H9 (cell line): ENCODE measurements around the gene TAC1. TPM values are rescaled to one million over a fixed set of nuclear protein-coding genes. Genes with fewer than 3 reads are reported as not detected.

Experiments used
- DNase-seq: peaks from one replicate; pipeline ENCODE4 v3.0.0-alpha.2; 2017
- H2AFZ ChIP-seq: one replicate; pipeline ENCODE4 v1.6.1; 2013; ENCODE audit warnings: mild to moderate bottlenecking, low read length, control low read depth, moderate library complexity
- H2AK5ac ChIP-seq: 2 replicates; pipeline ENCODE4 v1.6.1; 2013; ENCODE audit warnings: low read length, control low read depth, mixed read lengths; ENCODE audit not compliant: insufficient read length
- H2BK120ac ChIP-seq: one replicate; pipeline ENCODE4 v1.6.1; 2013; ENCODE audit warnings: low read depth, mild to moderate bottlenecking, low read length, control low read depth, inconsistent platforms; ENCODE audit not compliant: poor library complexity, severe bottlenecking
- H2BK12ac ChIP-seq: 2 replicates; pipeline ENCODE4 v1.6.1; 2013; ENCODE audit warnings: low read length, control low read depth, mixed read lengths, low read depth; ENCODE audit not compliant: insufficient read length
- H2BK15ac ChIP-seq: 2 replicates; pipeline ENCODE4 v1.6.1; 2013; ENCODE audit warnings: low read depth, low read length, control low read depth
- H2BK20ac ChIP-seq: one replicate; pipeline ENCODE4 v1.6.1; 2013; ENCODE audit warnings: low read depth, mild to moderate bottlenecking, low read length, control low read depth, inconsistent platforms; ENCODE audit not compliant: poor library complexity, severe bottlenecking
- H2BK5ac ChIP-seq: 2 replicates; pipeline ENCODE4 v1.6.1; 2013; ENCODE audit warnings: low read length, control low read depth, mixed read lengths; ENCODE audit not compliant: insufficient read length
- H3K14ac ChIP-seq: 2 replicates; pipeline ENCODE4 v1.6.1; 2013; ENCODE audit warnings: low read length, control low read depth; ENCODE audit not compliant: insufficient read depth
- H3K18ac ChIP-seq: 2 replicates; pipeline ENCODE4 v1.6.1; 2013; ENCODE audit warnings: low read depth, mild to moderate bottlenecking, mixed read lengths, low read length, control low read depth; ENCODE audit not compliant: insufficient read length
- H3K23ac ChIP-seq: 2 replicates; pipeline ENCODE4 v1.6.1; 2013; ENCODE audit warnings: low read length, control low read depth, mixed read lengths, low read depth; ENCODE audit not compliant: insufficient read length
- H3K23me2 ChIP-seq: 2 replicates; pipeline ENCODE4 v1.6.1; 2013; ENCODE audit warnings: low read depth, mild to moderate bottlenecking, mixed read lengths, low read length, control low read depth; ENCODE audit not compliant: insufficient read length, poor library complexity, severe bottlenecking
- H3K27ac ChIP-seq: 2 replicates; pipeline ENCODE4 v1.5.1; 2013; ENCODE audit warnings: low read length, control low read depth, mixed read lengths, low read depth; ENCODE audit not compliant: insufficient read length
- H3K27me3 ChIP-seq: 2 replicates; pipeline ENCODE4 v1.6.1; 2013; ENCODE audit warnings: low read length, control low read depth, inconsistent platforms; ENCODE audit not compliant: insufficient read depth
- H3K4ac ChIP-seq: 2 replicates; pipeline ENCODE4 v1.6.1; 2013; ENCODE audit warnings: low read depth, mild to moderate bottlenecking, control low read depth, inconsistent platforms, low read length, moderate library complexity
- H3K4me1 ChIP-seq: 2 replicates; pipeline ENCODE4 v1.6.1; 2013; ENCODE audit warnings: low read length, control low read depth, inconsistent platforms; ENCODE audit not compliant: insufficient read depth
- H3K4me2 ChIP-seq: 2 replicates; pipeline ENCODE4 v1.6.1; 2013; ENCODE audit warnings: low read length, control low read depth, mixed read lengths; ENCODE audit not compliant: insufficient read length, insufficient read depth
- H3K56ac ChIP-seq: 2 replicates; pipeline ENCODE4 v1.6.1; 2013; ENCODE audit warnings: low read depth, mild to moderate bottlenecking, mixed read lengths, low read length, control low read depth; ENCODE audit not compliant: insufficient read length
- H3K79me1 ChIP-seq: 2 replicates; pipeline ENCODE4 v1.6.1; 2013; ENCODE audit warnings: low read depth, mild to moderate bottlenecking, moderate library complexity, low read length, control low read depth, inconsistent platforms; ENCODE audit not compliant: insufficient read depth, poor library complexity, severe bottlenecking
- H3K79me2 ChIP-seq: 2 replicates; pipeline ENCODE4 v1.6.1; 2013; ENCODE audit warnings: low read length, control low read depth, inconsistent platforms; ENCODE audit not compliant: insufficient read depth
- H3K9ac ChIP-seq: 2 replicates; pipeline ENCODE4 v1.6.1; 2013; ENCODE audit warnings: low read length, control low read depth, mixed read lengths; ENCODE audit not compliant: insufficient read length; ENCODE audit errors: extremely low read depth
- H3K9me3 ChIP-seq: one replicate; pipeline ENCODE4 v1.6.1; 2013; ENCODE audit warnings: low read depth, low read length, inconsistent platforms; ENCODE audit not compliant: control insufficient read depth
- H3T11ph ChIP-seq: one replicate; pipeline ENCODE4 v1.6.1; 2013; ENCODE audit warnings: mild to moderate bottlenecking, low read length, control low read depth, inconsistent platforms
- H4K20me1 ChIP-seq: one replicate; pipeline ENCODE4 v1.6.1; 2013; ENCODE audit not compliant: control insufficient read depth, insufficient read length, insufficient read depth
- H4K5ac ChIP-seq: 2 replicates; pipeline ENCODE4 v1.6.1; 2013; ENCODE audit warnings: low read depth, mild to moderate bottlenecking, mixed read lengths, low read length, control low read depth; ENCODE audit not compliant: insufficient read length
- H4K8ac ChIP-seq: replicated peaks from 2 replicates; pipeline ENCODE4 v1.6.1; 2013; ENCODE audit warnings: low read length, control low read depth, mixed read lengths, low read depth; ENCODE audit not compliant: insufficient read length
- H4K91ac ChIP-seq: 2 replicates; pipeline ENCODE4 v1.6.1; 2013; ENCODE audit warnings: low read depth, mild to moderate bottlenecking, moderate library complexity, mixed read lengths, low read length, control low read depth; ENCODE audit not compliant: insufficient read length
- H3K27ac Mint-ChIP-seq, 3 experiments: 2 replicates in 2 of 3; 3 replicates in 1 of 3; pipeline ENCODE4 v1.8.0; 2020 to 2021; ENCODE audit warnings: mixed read lengths in 3 of 3, mild to moderate bottlenecking in 1 of 3, moderate library complexity in 1 of 3
- H3K27me3 Mint-ChIP-seq: 2 replicates; pipeline ENCODE4 v1.8.0; 2021; ENCODE audit warnings: low read depth, mild to moderate bottlenecking, moderate library complexity, mixed read lengths
- H3K36me3 Mint-ChIP-seq, 3 experiments: 2 replicates in 2 of 3; 3 replicates in 1 of 3; pipeline ENCODE4 v1.8.0; 2020 to 2021; ENCODE audit warnings: low read depth in 3 of 3, mixed read lengths in 3 of 3; ENCODE audit not compliant: insufficient read depth in 1 of 3
- H3K4me1 Mint-ChIP-seq, 2 experiments: 2 replicates each; pipeline ENCODE4 v1.8.0; 2020; ENCODE audit warnings: mixed read lengths in 2 of 2
- H3K4me3 Mint-ChIP-seq, 2 experiments: 2 replicates in 1 of 2; 3 replicates in 1 of 2; pipeline ENCODE4 v1.8.0; 2020 to 2021; ENCODE audit warnings: mild to moderate bottlenecking in 2 of 2, mixed read lengths in 2 of 2, moderate library complexity in 1 of 2
- H3K9me3 Mint-ChIP-seq, 2 experiments: 2 replicates in 1 of 2; 3 replicates in 1 of 2; pipeline ENCODE4 v1.8.0; 2020; ENCODE audit warnings: mild to moderate bottlenecking in 2 of 2, mixed read lengths in 2 of 2, moderate library complexity in 1 of 2
- WGBS: extraction: QIAGEN DNeasy Blood & Tissue Kit; methylation state at CpG from one replicate; pipeline ENCODE4 v1.1.7; 2013; ENCODE audit warnings: missing lambda C conversion rate, low lambda C conversion rate, mixed read lengths; ENCODE audit not compliant: insufficient read length; ENCODE audit errors: extremely low coverage; 5-methylcytosine and 5-hydroxymethylcytosine counted together
- total RNA-seq: library from RNA; stranded (reverse); gene quantifications from 2 replicates; pipeline ENCODE4 v1.2.1, GENCODE V29; 2021
- TF ChIP-seq, protein P1 (sequence below): fragments of 200-600 bp; sonication (generic); conservative IDR thresholded peaks from 3 replicates; pipeline ENCODE4 v1.8.0; 2021; ENCODE audit warnings: antibody characterized with exemption, mild to moderate bottlenecking

Gene TAC1
- total RNA-seq, 1 experiment from 2014 or later = 0.77 TPM

DNA sequence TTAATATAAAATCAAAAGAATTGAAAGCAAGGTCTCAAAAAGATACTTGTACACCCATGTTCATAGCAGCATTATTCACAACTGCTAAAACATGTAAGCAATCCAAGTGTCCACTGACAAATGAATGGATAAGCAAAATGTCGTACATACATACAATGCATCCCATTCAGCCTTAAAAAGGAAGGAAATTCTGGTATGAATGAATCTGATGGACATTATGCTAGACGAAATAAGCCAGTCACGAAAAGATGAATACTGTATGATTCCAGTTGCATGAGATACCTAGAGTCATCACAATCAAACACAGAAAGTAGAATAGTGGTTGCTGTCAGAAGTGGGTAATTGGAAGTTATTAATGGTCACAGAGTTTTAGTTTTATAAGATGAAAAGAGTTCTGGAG, 9.5 kb upstream of the TAC1 start:
- H2BK20ac ChIP-seq = no peak overlapping the region
- H3K4ac ChIP-seq = no peak overlapping the region
- Mint-ChIP-seq H3K4me1 (no peaks in the 10 kb centered on the region), H3K27me3 (peaks cover 10% of the 10 kb centered on the region), H3K9me3 (peaks cover 0 to 3% of the 10 kb centered on the region in 2 experiments; a peak in 2 of 5 replicates), H3K27ac (no peak overlapping the region), H3K4me3 (no peak overlapping the region), H3K36me3 (no peaks in the 10 kb centered on the region)
- no peak overlapping the region for H3K9ac ChIP-seq
- H3K79me2 ChIP-seq = no peaks in the 10 kb centered on the region
- WGBS = no CpG with 5 or more reads among the region's 3 CpGs
- H2BK12ac ChIP-seq = no peak overlapping the region
- TF ChIP-seq, protein P1, sequence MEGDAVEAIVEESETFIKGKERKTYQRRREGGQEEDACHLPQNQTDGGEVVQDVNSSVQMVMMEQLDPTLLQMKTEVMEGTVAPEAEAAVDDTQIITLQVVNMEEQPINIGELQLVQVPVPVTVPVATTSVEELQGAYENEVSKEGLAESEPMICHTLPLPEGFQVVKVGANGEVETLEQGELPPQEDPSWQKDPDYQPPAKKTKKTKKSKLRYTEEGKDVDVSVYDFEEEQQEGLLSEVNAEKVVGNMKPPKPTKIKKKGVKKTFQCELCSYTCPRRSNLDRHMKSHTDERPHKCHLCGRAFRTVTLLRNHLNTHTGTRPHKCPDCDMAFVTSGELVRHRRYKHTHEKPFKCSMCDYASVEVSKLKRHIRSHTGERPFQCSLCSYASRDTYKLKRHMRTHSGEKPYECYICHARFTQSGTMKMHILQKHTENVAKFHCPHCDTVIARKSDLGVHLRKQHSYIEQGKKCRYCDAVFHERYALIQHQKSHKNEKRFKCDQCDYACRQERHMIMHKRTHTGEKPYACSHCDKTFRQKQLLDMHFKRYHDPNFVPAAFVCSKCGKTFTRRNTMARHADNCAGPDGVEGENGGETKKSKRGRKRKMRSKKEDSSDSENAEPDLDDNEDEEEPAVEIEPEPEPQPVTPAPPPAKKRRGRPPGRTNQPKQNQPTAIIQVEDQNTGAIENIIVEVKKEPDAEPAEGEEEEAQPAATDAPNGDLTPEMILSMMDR = no peak
- no peak overlapping the region for H3K23ac ChIP-seq
- no peak overlapping the region for H4K91ac ChIP-seq
- no peak overlapping the region for H3K4me2 ChIP-seq
- no peaks in the 10 kb centered on the region for H3K9me3 ChIP-seq
- DNase-seq = no peak
- H4K20me1 ChIP-seq = no peaks in the 10 kb centered on the region
- H2AFZ ChIP-seq = no peak overlapping the region
- H3T11ph ChIP-seq = no peak overlapping the region
- no peaks in the 10 kb centered on the region for H3K4me1 ChIP-seq
- no peak overlapping the region for H3K18ac ChIP-seq
- no peak overlapping the region for H2AK5ac ChIP-seq
- H2BK15ac ChIP-seq = no peak overlapping the region
- no peak overlapping the region for H2BK120ac ChIP-seq
- H3K14ac ChIP-seq = no peak overlapping the region
- no peak overlapping the region for H2BK5ac ChIP-seq
- no peak overlapping the region for H4K5ac ChIP-seq
- H3K27ac ChIP-seq = no peak overlapping the region
- H3K27me3 ChIP-seq = no peaks in the 10 kb centered on the region
- no peaks in the 10 kb centered on the region for H3K23me2 ChIP-seq
- H4K8ac ChIP-seq = no peak overlapping the region
- H3K79me1 ChIP-seq = no peaks in the 10 kb centered on the region
- H3K56ac ChIP-seq = no peak overlapping the region
